Testis (tissue), 2 donors: ENCODE results near the gene PMM1.

Experiments used
- POLR2A ChIP-seq: fragments of 450-650 bp; IDR thresholded peaks from one replicate; pipeline ENCODE4 v1.6.1; 2017; ENCODE audit warnings: antibody characterized with exemption, mild to moderate bottlenecking, moderate library complexity
- TF ChIP-seq, protein P1 (sequence below), 3 experiments: fragments of 450-650 bp in 2 of 3; fragments of 200-600 bp in 1 of 3; sonication (generic) in 1 of 3; IDR thresholded peaks; one replicate each; pipeline ENCODE4 v1.5.1; 2016 to 2019; ENCODE audit warnings: antibody characterized with exemption in 3 of 3, mild to moderate bottlenecking in 2 of 3, moderate library complexity in 1 of 3

- TF ChIP-seq, protein P1, sequence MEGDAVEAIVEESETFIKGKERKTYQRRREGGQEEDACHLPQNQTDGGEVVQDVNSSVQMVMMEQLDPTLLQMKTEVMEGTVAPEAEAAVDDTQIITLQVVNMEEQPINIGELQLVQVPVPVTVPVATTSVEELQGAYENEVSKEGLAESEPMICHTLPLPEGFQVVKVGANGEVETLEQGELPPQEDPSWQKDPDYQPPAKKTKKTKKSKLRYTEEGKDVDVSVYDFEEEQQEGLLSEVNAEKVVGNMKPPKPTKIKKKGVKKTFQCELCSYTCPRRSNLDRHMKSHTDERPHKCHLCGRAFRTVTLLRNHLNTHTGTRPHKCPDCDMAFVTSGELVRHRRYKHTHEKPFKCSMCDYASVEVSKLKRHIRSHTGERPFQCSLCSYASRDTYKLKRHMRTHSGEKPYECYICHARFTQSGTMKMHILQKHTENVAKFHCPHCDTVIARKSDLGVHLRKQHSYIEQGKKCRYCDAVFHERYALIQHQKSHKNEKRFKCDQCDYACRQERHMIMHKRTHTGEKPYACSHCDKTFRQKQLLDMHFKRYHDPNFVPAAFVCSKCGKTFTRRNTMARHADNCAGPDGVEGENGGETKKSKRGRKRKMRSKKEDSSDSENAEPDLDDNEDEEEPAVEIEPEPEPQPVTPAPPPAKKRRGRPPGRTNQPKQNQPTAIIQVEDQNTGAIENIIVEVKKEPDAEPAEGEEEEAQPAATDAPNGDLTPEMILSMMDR (IDR thresholded peaks at IDR 0.05), result no peak
- TF ChIP-seq POLR2A, result no peak
Measured at GRCh38 chr22:41621911-41622179, 32.2 kb upstream of the PMM1 start.
